Activated T-cell treated with anti-CD3 and anti-CD28 coated beads, Interleukin-2, amount 50 U/mL, for 72 hours (primary cell): Measurements from ENCODE around the gene OFD1. TPM values are rescaled to one million over a fixed set of nuclear protein-coding genes. Genes with fewer than 3 reads are reported as not detected.

ENCODE experiments used
- total RNA-seq, 2 donors: library from RNA; stranded (reverse); gene quantifications; one replicate each; pipeline ENCODE4 v1.2.3, GENCODE V29; 2022

The OFD1 gene
- total RNA-seq, 2 donors from 2014 or later, result 63.7 to 66.7 TPM

Other genes starting within 250 kb of the OFD1 start
- 1 to 10 TPM; 2.4 to 3.6 TPM for gene EGFL6, start 165.1 kb upstream of the OFD1 start, total RNA-seq
- gene TCEANC, start 81.6 kb upstream of the OFD1 start, total RNA-seq, result 1 to 10 TPM; 4.4 to 4.6 TPM
- gene RAB9A, start 45.6 kb upstream of the OFD1 start, total RNA-seq, result 10 to 100 TPM; 56.0 to 71.6 TPM
- gene TRAPPC2, start 128 bp upstream of the OFD1 start, total RNA-seq, result 10 to 100 TPM; 21.8 to 26.2 TPM
- not detected for gene GPM6B, start 82.3 kb downstream of the OFD1 start, total RNA-seq